K562 (cell line): ENCODE measurements around the gene FAM20B. TPM values are rescaled to one million over a fixed set of nuclear protein-coding genes. Genes with fewer than 3 reads are reported as not detected.
A peak's percentile ranks its signal among the peaks of the same experiment; 100 is the strongest.

ENCODE experiments used
- ARID1B ChIP-seq: fragments of 450-650 bp; IDR thresholded peaks from 2 replicates; pipeline ENCODE4 v1.6.1; 2016; ENCODE audit warnings: antibody characterized with exemption, mild to moderate bottlenecking, inconsistent platforms
- ATF7 ChIP-seq: fragments of 450-650 bp; IDR thresholded peaks from 2 replicates; pipeline ENCODE4 v1.7.1; 2014; ENCODE audit warnings: mild to moderate bottlenecking, moderate library complexity
- FOSL1 ChIP-seq: fragments of 200-800 bp; sonication (Bioruptor generic); conservative IDR thresholded peaks from 2 replicates; pipeline ENCODE4 v1.6.1; 2016; ENCODE audit warnings: missing genetic modification characterization, missing compliant biosample characterization
- FOXJ2 ChIP-seq: fragments of 200-800 bp; sonication (Bioruptor generic); IDR thresholded peaks from 2 replicates; pipeline ENCODE4 v1.6.1; 2016; ENCODE audit warnings: missing genetic modification characterization, missing compliant biosample characterization
- FOXK1 ChIP-seq: sonication (generic); formaldehyde crosslinking; IDR thresholded peaks from 2 replicates; pipeline ENCODE4 v1.8.0; 2022; ENCODE audit warnings: missing genetic modification reagents, mild to moderate bottlenecking, borderline replicate concordance
- HDAC2 ChIP-seq: fragments of 450-650 bp; IDR thresholded peaks from 2 replicates; pipeline ENCODE4 v1.6.1; 2016; ENCODE audit warnings: mild to moderate bottlenecking
- KDM1A ChIP-seq, 2 experiments: fragments of 450-650 bp; IDR thresholded peaks; 2 replicates each; pipeline ENCODE4 v1.6.1; 2016; ENCODE audit warnings: mild to moderate bottlenecking in 2 of 2
- KHSRP ChIP-seq: fragments of 450-650 bp; IDR thresholded peaks from 2 replicates; pipeline ENCODE4 v1.6.1; 2017
- MYC ChIP-seq, 2 experiments: fragments of 250-450 bp in 1 of 2; sonication (Bioruptor Pico) in 1 of 2; IDR thresholded peaks; 2 replicates each; pipeline versions ENCODE4 v1.5.1 to v1.6.1; 2012 to 2021; ENCODE audit warnings: low read depth in 2 of 2, borderline replicate concordance in 1 of 2, improper control_type of control experiment in 1 of 2, low read length in 1 of 2, mild to moderate bottlenecking in 1 of 2, moderate library complexity in 1 of 2
- MYNN ChIP-seq, 2 experiments: sonication (generic); formaldehyde crosslinking in 1 of 2; IDR thresholded peaks; 2 replicates each; pipeline versions ENCODE4 v1.5.0 to v1.6.1; 2016 to 2020; ENCODE audit warnings: antibody characterized with exemption in 1 of 2, missing genetic modification reagents in 1 of 2
- PYGO2 ChIP-seq: fragments of 450-650 bp; IDR thresholded peaks from 2 replicates; pipeline ENCODE4 v1.6.1; 2016; ENCODE audit warnings: mild to moderate bottlenecking, missing genetic modification characterization, moderate library complexity, missing compliant biosample characterization
- RCOR1 ChIP-seq, 2 experiments: IDR thresholded peaks; 2 replicates each; pipeline ENCODE4 v1.6.1; 2012; ENCODE audit warnings: low read depth in 2 of 2, low read length in 2 of 2, borderline replicate concordance in 1 of 2, improper control_type of control experiment in 1 of 2
- SMAD4 ChIP-seq: fragments of 250-450 bp; sonication (Bioruptor Pico); conservative IDR thresholded peaks from 2 replicates; pipeline ENCODE4 v1.8.0; 2021; ENCODE audit warnings: inconsistent platforms, mild to moderate bottlenecking, moderate library complexity
- SMARCE1 ChIP-seq: fragments of 450-650 bp; IDR thresholded peaks from 2 replicates; pipeline ENCODE4 v1.7.1; 2016; ENCODE audit warnings: mild to moderate bottlenecking
- SRSF7 ChIP-seq: fragments of 200-400 bp; formaldehyde crosslinking; optimal IDR thresholded peaks from 2 replicates; pipeline ENCODE3; 2017; ENCODE audit warnings: mild to moderate bottlenecking, low read depth, low read length
- TAL1 ChIP-seq: fragments of 450-650 bp; IDR thresholded peaks from 2 replicates; pipeline ENCODE4 v1.6.1; 2016; ENCODE audit warnings: mild to moderate bottlenecking
- TEAD1 ChIP-seq, 2 experiments: fragments of 450-650 bp in 1 of 2; sonication (generic) in 1 of 2; formaldehyde crosslinking; IDR thresholded peaks; 2 replicates each; pipeline versions ENCODE4 v1.4.0 to v1.8.0; 2020 to 2022; ENCODE audit warnings: mild to moderate bottlenecking in 2 of 2, missing genetic modification reagents in 1 of 2
- ZC3H11A ChIP-seq: IDR thresholded peaks from 2 replicates; pipeline ENCODE4 v1.6.1; 2012; ENCODE audit warnings: low read depth, low read length, improper control_type of control experiment
- ZFP36 ChIP-seq: fragments of 150-350 bp; IDR thresholded peaks from 2 replicates; pipeline ENCODE4 v1.6.1; 2018; ENCODE audit warnings: low read length, low read depth; ENCODE audit not compliant: partially characterized antibody
- ZNF75A ChIP-seq: fragments of 450-650 bp; formaldehyde crosslinking; IDR thresholded peaks from 2 replicates; pipeline ENCODE4 v1.4.0; 2020; ENCODE audit warnings: mild to moderate bottlenecking
- polyA plus RNA-seq, 8 experiments: library from polyadenylated mRNA; depleted of rRNA in 4 of 8; stranded (reverse) in 5 of 8; unstranded in 3 of 8; fragments of >200 nt; fragmentation: Nextera tagmentation in 2 of 8; fragmentation: Illumina TruSeq in 1 of 8; extraction: Ambion mirVana in 2 of 8; extraction: Trizol in 1 of 8; gene quantifications; 2 replicates each; pipeline versions ENCODE4 v1.2.1 to v1.2.3, GENCODE V29; 2011 to 2014; ENCODE audit warnings: inconsistent platforms in 1 of 8, missing spikeins in 1 of 8
- total RNA-seq, 7 experiments: library from RNA; depleted of rRNA in 6 of 7; stranded (reverse); fragments of >200 nt in 6 of 7; fragmentation: Illumina TruSeq in 2 of 7; extraction: Trizol in 2 of 7; gene quantifications; 2 replicates each; pipeline versions ENCODE4 v1.2.1 to v1.2.3, GENCODE V29; 2011 to 2021; ENCODE audit warnings: low replicate concordance in 1 of 7
- TF ChIP-seq, protein P1 (sequence below), 2 experiments: fragments of 450-650 bp in 1 of 2; IDR thresholded peaks; 2 replicates each; pipeline ENCODE4 v1.6.1; 2011 to 2017; ENCODE audit warnings: low read depth in 2 of 2, antibody characterized with exemption in 1 of 2, borderline replicate concordance in 1 of 2, low read length in 1 of 2, mild to moderate bottlenecking in 1 of 2, mixed read lengths in 1 of 2; ENCODE audit not compliant: control insufficient read depth in 1 of 2
- TF ChIP-seq, protein P2 (sequence below): fragments of 250-450 bp; sonication (Bioruptor Pico); IDR thresholded peaks from 2 replicates; pipeline ENCODE4 v1.4.0; 2020; ENCODE audit warnings: mild to moderate bottlenecking, moderate library complexity

Gene FAM20B
- total and polyA plus RNA-seq, 9 of the 15 experiments (the other 6 are each of a cell fraction or from before 2014, with no cell fraction given): 7.2 to 67.5 (median 42.9) TPM

DNA sequence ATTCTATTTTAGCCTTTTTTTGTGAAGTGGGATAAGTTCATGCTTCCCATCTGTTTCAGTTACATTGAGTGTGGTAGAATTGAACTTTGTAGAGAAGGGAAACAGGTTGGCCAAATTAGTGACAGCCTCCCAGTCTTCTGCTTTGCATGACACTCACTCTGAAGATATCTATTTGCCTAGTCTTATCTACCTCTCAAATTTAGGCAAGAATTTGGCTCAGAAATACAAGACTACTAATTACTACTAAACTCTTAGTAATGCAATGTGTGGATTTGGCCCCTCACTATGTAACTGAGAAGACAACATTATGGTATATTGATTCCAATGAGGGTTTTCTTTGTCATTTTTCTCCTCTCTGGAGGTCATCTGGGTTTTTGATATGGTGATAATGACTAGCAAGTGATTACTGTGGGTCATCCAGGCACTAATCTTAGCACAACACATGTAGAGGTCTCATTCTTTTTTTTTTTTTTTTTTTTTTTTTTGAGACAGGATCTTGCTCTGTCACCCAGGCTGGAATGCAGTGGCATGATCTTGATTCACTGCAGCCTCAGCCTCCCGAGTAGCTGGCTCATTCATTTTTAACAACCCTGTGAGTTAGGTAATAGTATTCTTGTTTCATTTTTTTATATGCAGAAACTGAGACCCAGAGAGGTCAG lies 6.3 kb downstream of the FAM20B start (continued):
- no peak for TF ChIP-seq SRSF7
- TF ChIP-seq ZFP36: no peak
- TF ChIP-seq ZC3H11A: no peak
- peak; percentile 94 for TF ChIP-seq ARID1B
- TF ChIP-seq FOXK1 (CRISPR knock-in tag): no peak
- 0 out of 4 replicates have a peak, but pooled peaks of 1 of the 2 experiments have one; percentile 37 for TF ChIP-seq TEAD1 (CRISPR knock-in tag; IDR thresholded peaks at IDR 0.05)
- peak; percentile 88 for TF ChIP-seq TAL1
- TF ChIP-seq ZNF75A (CRISPR knock-in tag): no peak
- TF ChIP-seq ATF7: peak; percentile 31; the same call in 1 of the 2 replicates
- TF ChIP-seq KDM1A (IDR thresholded peaks at IDR 0.05): peak; percentile 83 to 84
- TF ChIP-seq MYNN (IDR thresholded peaks at IDR 0.05): peak; percentile 24; the same call in 1 of the 2 replicates
- no peak for TF ChIP-seq MYNN (CRISPR knock-in tag; IDR thresholded peaks at IDR 0.05)
- 0 out of 2 replicates have a peak, but pooled peaks have one; percentile 34 for TF ChIP-seq FOXJ2 (tag)
- peak; percentile 61; the same call in 1 of the 2 replicates for TF ChIP-seq SMAD4 (CRISPR knock-in tag)
- TF ChIP-seq HDAC2: peak; percentile 92
- peak in 1 of 2 experiments; percentile 70; a peak in 1 of 4 replicates for TF ChIP-seq RCOR1 (IDR thresholded peaks at IDR 0.05; ENCODE audit: borderline replicate concordance in 1 of 2, low read depth in 2 of 2, low read length in 2 of 2)
- TF ChIP-seq MYC (IDR thresholded peaks at IDR 0.05; ENCODE audit: low read depth, low read length): 0 out of 2 replicates have a peak, but pooled peaks have one; percentile 28
- TF ChIP-seq MYC (CRISPR knock-in tag; IDR thresholded peaks at IDR 0.05; ENCODE audit: borderline replicate concordance, low read depth): no peak
- peak; percentile 89 for TF ChIP-seq SMARCE1
- TF ChIP-seq, protein P1, sequence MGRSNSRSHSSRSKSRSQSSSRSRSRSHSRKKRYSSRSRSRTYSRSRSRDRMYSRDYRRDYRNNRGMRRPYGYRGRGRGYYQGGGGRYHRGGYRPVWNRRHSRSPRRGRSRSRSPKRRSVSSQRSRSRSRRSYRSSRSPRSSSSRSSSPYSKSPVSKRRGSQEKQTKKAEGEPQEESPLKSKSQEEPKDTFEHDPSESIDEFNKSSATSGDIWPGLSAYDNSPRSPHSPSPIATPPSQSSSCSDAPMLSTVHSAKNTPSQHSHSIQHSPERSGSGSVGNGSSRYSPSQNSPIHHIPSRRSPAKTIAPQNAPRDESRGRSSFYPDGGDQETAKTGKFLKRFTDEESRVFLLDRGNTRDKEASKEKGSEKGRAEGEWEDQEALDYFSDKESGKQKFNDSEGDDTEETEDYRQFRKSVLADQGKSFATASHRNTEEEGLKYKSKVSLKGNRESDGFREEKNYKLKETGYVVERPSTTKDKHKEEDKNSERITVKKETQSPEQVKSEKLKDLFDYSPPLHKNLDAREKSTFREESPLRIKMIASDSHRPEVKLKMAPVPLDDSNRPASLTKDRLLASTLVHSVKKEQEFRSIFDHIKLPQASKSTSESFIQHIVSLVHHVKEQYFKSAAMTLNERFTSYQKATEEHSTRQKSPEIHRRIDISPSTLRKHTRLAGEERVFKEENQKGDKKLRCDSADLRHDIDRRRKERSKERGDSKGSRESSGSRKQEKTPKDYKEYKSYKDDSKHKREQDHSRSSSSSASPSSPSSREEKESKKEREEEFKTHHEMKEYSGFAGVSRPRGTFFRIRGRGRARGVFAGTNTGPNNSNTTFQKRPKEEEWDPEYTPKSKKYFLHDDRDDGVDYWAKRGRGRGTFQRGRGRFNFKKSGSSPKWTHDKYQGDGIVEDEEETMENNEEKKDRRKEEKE (IDR thresholded peaks at IDR 0.05; ENCODE audit: borderline replicate concordance in 1 of 2, control insufficient read depth in 1 of 2, low read depth in 2 of 2, low read length in 1 of 2): no peak
- TF ChIP-seq KHSRP: no peak
- TF ChIP-seq, protein P2, sequence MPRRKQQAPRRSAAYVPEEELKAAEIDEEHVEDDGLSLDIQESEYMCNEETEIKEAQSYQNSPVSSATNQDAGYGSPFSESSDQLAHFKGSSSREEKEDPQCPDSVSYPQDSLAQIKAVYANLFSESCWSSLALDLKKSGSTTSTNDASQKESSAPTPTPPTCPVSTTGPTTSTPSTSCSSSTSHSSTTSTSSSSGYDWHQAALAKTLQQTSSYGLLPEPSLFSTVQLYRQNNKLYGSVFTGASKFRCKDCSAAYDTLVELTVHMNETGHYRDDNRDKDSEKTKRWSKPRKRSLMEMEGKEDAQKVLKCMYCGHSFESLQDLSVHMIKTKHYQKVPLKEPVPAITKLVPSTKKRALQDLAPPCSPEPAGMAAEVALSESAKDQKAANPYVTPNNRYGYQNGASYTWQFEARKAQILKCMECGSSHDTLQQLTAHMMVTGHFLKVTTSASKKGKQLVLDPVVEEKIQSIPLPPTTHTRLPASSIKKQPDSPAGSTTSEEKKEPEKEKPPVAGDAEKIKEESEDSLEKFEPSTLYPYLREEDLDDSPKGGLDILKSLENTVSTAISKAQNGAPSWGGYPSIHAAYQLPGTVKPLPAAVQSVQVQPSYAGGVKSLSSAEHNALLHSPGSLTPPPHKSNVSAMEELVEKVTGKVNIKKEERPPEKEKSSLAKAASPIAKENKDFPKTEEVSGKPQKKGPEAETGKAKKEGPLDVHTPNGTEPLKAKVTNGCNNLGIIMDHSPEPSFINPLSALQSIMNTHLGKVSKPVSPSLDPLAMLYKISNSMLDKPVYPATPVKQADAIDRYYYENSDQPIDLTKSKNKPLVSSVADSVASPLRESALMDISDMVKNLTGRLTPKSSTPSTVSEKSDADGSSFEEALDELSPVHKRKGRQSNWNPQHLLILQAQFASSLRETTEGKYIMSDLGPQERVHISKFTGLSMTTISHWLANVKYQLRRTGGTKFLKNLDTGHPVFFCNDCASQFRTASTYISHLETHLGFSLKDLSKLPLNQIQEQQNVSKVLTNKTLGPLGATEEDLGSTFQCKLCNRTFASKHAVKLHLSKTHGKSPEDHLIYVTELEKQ (CRISPR knock-in tag): no peak
- peak; percentile 87 for TF ChIP-seq FOSL1 (tag)
- TF ChIP-seq PYGO2 (tag): 0 out of 2 replicates have a peak, but pooled peaks have one; percentile 12
